Measurements from ENCODE around the gene ITPKB.
"Not testable (repeated sequence)": the region's sequence is repeated elsewhere in the genome, so short reads cannot be mapped to it uniquely, and the experiment has no call there.

- TF ChIP-seq SPI1, POLR2A, POLR2AphosphoS5 (IDR thresholded peaks at IDR 0.05; ENCODE audit: low read depth, low read length): not testable (repeated sequence)
Observed at GRCh38 chr1:226639206-226639605, 99.9 kb downstream of the ITPKB start.

Measured in GM12891 (cell line).